ENCODE results near the gene SORCS1.
"Not testable (repeated sequence)": the region's sequence is repeated elsewhere in the genome, so short reads cannot be mapped to it uniquely, and the experiment has no call there.

SORCS1 gene

DNA sequence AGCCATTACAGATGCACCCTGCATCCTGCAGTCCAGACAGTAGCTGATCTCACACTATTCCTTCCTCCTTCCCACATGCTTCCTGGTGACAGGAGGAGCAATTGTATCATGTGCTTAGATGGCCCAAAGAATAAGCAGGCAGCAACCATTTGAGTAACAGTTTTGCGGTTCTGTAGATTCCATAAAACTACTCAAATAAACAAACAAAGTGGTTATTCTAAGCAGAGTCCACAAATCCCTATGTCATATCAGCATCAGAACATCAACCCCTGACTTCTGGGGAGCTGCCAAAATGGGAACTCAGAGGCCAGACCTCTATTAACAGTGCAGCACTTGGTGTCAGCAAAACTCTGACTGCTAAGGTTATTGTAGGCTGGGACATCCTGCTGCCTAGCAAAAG is 226.0 kb downstream of the SORCS1 start:
- DNase-seq, result no peak

- no peak for DNase-seq
Observed at GRCh38 chr10:106935978-106936451, 228.5 kb downstream of the SORCS1 start.

DNA sequence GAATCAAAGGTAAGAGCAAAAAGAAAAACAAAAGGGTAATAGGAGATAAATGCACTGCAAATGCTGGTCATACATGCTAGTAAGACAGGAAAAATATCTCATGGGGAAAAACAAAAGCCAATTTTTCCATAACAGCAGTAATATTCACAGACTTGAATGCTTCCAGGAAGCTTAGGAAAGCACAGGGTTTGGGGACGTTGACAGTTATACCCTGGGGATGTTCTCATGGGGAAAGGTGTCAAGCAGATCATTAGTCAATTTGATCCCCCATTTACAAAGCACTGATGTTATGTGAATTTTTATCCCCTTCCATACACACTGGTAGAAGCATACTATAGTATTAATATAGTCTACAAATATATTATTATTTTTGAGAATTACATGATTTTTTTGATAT is 232.7 kb downstream of the SORCS1 start:
- DNase-seq, result no peak

GRCh38 chr10:106931159-106931852 is 233.2 kb downstream of the SORCS1 start:
- DNase-seq, result no peak

DNA sequence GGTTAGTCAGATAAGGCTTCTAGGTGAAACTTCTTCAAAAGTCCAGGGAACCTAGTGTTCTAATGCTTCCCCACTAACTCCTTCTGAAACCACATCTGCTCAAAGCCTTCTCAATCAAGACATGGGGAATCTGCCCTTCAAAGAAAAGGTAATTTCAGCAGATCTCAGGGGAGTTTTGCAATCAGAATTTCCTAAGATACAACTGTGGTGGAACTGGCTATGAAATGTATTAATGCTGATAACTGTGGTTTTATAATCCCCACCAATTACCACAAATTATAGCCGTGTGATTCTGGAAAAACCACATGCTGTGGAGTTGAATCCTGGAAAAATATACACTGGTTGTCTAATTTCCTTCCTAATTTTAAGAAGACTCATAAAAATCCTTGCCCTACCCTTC is 233.8 kb downstream of the SORCS1 start:
- DNase-seq, result no peak

- DNase-seq, result no peak
Observed at GRCh38 chr10:106929291-106929895, 235.1 kb downstream of the SORCS1 start.

- DNase-seq, result not testable (repeated sequence)
Observed at GRCh38 chr10:106928151-106928550, 236.4 kb downstream of the SORCS1 start.

DNA sequence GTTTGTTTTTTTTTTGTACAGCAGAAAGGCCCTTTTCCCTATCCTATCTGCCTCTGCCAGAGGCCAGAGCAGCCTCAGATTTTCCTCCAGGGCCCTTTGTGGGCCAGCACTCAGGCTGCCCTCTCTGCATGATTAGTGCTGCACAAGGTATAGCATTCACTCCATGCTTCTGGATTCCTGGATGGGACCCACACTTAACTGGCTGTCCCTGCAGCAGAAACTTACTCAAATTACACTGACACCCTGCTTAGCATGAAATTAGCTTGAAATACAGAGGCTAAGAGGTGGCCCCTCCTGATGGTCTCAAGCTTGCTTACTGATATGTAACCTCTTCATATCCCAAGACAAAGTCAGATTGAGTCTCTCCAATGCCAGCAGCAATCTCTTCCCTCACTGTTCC is 239.3 kb downstream of the SORCS1 start:
- no peak for DNase-seq

DNA sequence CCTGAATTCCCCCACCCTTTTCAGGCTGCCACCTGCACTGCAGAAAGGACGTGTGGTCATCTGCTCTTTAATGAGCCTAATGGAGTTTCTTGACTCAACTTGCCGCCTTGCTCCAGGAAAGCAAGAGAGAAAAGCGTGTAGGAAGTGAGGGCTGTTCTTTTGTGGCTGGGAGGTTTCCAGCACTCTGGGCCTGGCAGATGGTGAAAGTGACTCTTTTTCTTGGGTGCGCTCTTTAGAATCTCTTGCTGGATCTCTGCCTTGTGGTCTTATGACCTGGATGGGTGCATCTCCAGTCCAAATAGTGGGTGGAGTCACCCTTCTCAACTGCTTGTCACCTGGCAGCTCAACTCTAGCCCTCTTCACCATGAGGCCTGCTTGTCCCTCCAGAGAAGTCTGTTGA is 244.0 kb downstream of the SORCS1 start:
- no peak for DNase-seq

GRCh38 chr10:106919871-106920282 is 244.6 kb downstream of the SORCS1 start:
- no peak for DNase-seq

GRCh38 chr10:106917452-106918055 is 247.0 kb downstream of the SORCS1 start:
- DNase-seq, result no peak

DNA sequence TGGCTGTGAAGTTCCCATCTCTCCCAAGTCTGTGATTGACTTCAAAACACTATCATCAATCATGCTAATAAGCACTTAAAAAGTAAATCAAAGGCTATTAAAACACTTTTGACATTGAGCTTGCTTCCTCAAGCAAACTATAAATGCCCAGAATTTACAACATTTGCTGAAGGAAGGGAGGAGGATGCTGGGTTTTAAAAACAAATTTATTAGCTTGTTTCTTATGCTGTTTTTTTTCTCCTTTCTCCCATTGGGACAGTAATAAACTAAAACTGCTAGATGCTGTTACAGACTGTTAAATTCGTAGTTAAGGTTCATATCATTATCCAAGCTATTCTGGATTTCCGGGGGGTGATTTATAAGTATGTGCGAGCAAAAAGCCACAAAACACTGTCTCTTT is 250.5 kb downstream of the SORCS1 start:
- no peak for DNase-seq

- DNase-seq, result no peak
Observed at GRCh38 chr10:106913348-106913747, 251.2 kb downstream of the SORCS1 start.

GRCh38 chr10:106911096-106911495 is 253.4 kb downstream of the SORCS1 start:
- DNase-seq, result no peak

GRCh38 chr10:106910666-106911065 is 253.8 kb downstream of the SORCS1 start:
- DNase-seq, result no peak

DNA sequence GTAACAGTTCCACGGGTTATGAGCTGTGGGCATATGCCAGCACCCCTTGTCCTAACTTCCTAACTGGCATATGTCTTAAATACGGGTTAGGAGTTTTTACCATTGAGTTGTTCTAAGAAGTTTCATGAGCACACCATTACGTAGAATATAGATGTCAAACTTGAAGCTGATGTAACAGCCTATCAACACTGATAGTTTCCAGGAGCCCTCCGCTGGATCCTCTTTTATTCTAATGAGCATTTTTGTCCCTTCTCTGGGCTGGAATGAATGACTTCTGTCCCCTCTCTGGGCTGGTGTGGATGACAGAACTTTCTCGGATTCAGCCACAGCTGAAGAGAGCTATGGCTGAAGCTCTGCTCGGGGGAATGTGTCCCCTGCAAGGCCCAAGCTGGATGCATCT is 256.3 kb downstream of the SORCS1 start:
- no peak for DNase-seq

GRCh38 chr10:106904209-106904608 is 260.3 kb downstream of the SORCS1 start:
- no peak for DNase-seq

DNA sequence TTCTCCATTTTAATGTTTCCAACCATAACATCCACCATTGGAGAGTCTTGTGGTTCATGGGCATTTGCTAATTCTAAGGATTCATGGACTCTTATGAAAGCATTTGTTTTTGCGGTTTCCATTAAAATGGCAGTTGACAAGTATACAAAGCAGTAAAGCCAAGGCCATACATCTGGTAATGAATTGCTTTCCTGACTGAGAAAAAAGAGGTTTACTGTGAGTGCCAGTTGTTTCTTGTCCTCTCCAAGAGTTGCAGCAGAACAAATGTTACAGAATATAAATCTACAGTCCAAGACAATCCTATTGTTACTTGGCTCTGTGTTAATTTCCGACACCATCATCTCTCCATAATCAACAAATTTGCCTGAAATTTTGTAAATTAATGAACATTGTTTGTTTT is 261.3 kb downstream of the SORCS1 start:
- no peak for DNase-seq

GRCh38 chr10:106900016-106900652 is 264.4 kb downstream of the SORCS1 start:
- DNase-seq, result no peak

DNA sequence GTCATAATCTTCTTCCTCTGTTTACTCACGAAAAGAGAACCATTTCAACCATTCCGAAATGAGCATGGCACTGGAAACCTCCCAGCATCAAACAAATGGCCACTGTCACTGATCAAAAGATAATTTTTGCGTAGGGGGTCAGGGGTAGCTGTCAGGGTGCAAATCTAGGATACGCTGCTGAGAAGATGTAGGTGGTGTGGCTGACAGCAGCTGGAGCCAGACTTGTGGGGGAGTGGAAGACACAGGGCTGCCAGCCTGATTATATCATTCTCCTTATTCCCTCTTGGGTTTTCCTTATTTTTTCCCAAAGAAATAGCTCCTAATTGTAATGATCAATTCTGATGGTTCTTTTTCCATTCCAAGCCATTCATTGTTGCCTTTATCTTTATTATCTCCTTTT is 266.1 kb downstream of the SORCS1 start:
- no peak for DNase-seq

DNA sequence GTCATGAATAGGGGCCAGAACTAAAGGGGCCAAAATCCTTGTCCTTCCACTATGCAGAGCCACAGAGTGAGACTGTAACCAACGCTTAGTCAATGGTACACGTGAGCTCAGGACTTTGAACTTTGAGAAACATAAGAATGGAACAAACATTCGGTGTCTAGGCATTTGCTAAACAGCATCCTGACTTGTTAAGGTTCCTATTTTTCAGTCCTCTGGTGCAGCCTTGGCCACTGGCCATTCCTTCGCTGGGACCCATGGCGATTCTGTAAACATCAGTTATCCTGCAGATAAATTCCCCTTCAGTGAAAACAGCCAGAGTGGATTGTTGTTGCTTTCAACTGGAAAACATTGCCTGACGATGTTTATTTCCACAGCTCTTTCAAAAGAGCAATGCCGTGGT is 266.8 kb downstream of the SORCS1 start:
- no peak for DNase-seq

- no peak for DNase-seq
Observed at GRCh38 chr10:106894692-106895091, 269.8 kb downstream of the SORCS1 start.

DNA sequence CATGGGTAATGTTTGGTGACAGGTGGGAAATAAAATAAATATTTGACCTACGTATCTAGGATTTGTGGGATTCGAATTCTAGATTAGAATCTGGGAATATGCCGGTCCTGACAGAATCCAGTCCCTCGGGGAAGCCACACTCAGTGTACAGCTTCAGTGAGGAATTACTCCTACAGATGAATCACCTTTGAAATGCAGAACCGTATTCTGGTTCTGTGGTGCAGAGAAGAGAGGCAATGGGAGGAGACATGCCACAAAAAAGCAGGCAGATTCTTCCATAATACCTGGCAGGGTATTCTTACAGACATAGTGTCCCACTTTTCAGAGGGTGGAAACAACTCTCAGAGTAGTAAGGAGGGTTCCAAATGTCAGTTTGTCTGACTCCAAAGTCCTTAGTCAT is 286.9 kb downstream of the SORCS1 start:
- no peak for DNase-seq

DNA sequence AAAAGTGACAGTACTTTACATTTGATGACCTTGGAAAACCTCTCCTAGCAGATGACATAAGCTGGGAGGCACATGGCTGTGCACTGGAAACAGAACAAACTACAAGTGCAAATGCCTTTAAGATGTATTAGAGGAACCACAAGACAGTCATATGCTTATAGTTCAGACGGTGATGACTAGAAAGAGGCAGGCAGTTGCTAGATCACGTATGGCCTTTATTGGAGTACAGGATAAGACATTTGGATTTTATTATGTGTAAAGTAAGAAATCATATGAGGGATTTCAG is 290.0 kb downstream of the SORCS1 start:
- DNase-seq, result no peak

All from fibroblast of skin of right biceps (primary cell).